Fibroblast of lung (primary cell): ENCODE measurements around the gene CABCOCO1.
"Not testable (repeated sequence)": the region's sequence is repeated elsewhere in the genome, so short reads cannot be mapped to it uniquely, and the experiment has no call there.

ENCODE experiments used
- CTCF ChIP-seq, 2 donors: IDR thresholded peaks in 1 of 2; conservative IDR thresholded peaks in 1 of 2; 1 replicate in 1 of 2; 2 replicates in 1 of 2; pipeline ENCODE4 v1.5.1; 2011 to 2012; ENCODE audit warnings: low read length in 2 of 2, control low read depth in 1 of 2, inconsistent platforms in 1 of 2, low read depth in 1 of 2, mild to moderate bottlenecking in 1 of 2
- EZH2 ChIP-seq: IDR thresholded peaks from 2 replicates; pipeline ENCODE4 v1.5.1; 2012; ENCODE audit warnings: low read length, control low read depth, mild to moderate bottlenecking; ENCODE audit errors: missing control alignments

GRCh38 chr10:61712105-61712504 lies 49.4 kb downstream of the CABCOCO1 start:
- not testable (repeated sequence) for TF ChIP-seq CTCF (conservative IDR thresholded peaks at IDR 0.05 in 1 of 2, IDR thresholded peaks at IDR 0.05 in 1 of 2; ENCODE audit: low read depth in 1 of 2, low read length in 2 of 2); EZH2
